ENCODE data around the gene C1orf159. TPM values are rescaled to one million over a fixed set of nuclear protein-coding genes. Genes with fewer than 3 reads are reported as not detected.
"Not testable (repeated sequence)": the region's sequence is repeated elsewhere in the genome, so short reads cannot be mapped to it uniquely, and the experiment has no call there.

The C1orf159 gene
- total RNA-seq, 3 donors from 2014 or later, result 18.4 to 25.3 (median 24.0) TPM

GRCh38 chr1:1079408-1080121, 36.3 kb downstream of the C1orf159 start:
- no peak for TF ChIP-seq CTCF (IDR thresholded peaks at IDR 0.05)
- Histone ChIP-seq H3K36me3 (ENCODE audit: low read depth) (no peaks in the 10 kb centered on the region), H3K9me3 (no peaks in the 10 kb centered on the region), H3K4me3 (no peak overlapping the region), H3K4me1 (ENCODE audit: low read depth) (peaks cover 13% of the 10 kb centered on the region)
- intact Hi-C loops (cut with DNase I, micrococcal nuclease), result no loop called here
- ATAC-seq (peak; percentile 81), DNase-seq (peak; percentile 65 to 76 (median 75))

GRCh38 chr1:1077396-1077795, 38.5 kb downstream of the C1orf159 start:
- H3K36me3 ChIP-seq (ENCODE audit: low read depth); intact Hi-C loops (cut with DNase I, micrococcal nuclease); H3K4me3 ChIP-seq; ATAC-seq; H3K9me3 ChIP-seq: not testable (repeated sequence)
- peaks cover 13% of the 10 kb centered on the region for H3K4me1 ChIP-seq (ENCODE audit: low read depth)
- peak in 1 of 3 donors; percentile 7 for DNase-seq

GRCh38 chr1:1075148-1075935, 40.5 kb downstream of the C1orf159 start:
- TF ChIP-seq CTCF (IDR thresholded peaks at IDR 0.05), result no peak
- intact Hi-C loops (cut with DNase I, micrococcal nuclease), result no loop called here
- peaks cover 12% of the 10 kb centered on the region for H3K4me1 ChIP-seq (ENCODE audit: low read depth)
- peak in 2 of 3 donors; percentile 54 to 55 for DNase-seq
- ATAC-seq, result no peak
- H3K4me3 ChIP-seq, result no peak overlapping the region
- no peaks in the 10 kb centered on the region for H3K9me3 ChIP-seq
- H3K36me3 ChIP-seq (ENCODE audit: low read depth), result no peaks in the 10 kb centered on the region

- Histone ChIP-seq H3K36me3 (ENCODE audit: low read depth) (no peaks in the 10 kb centered on the region), H3K4me1 (ENCODE audit: low read depth) (peaks cover 5% of the 10 kb centered on the region), H3K9me3 (no peaks in the 10 kb centered on the region), H3K4me3 (no peak overlapping the region)
- TF ChIP-seq CTCF (IDR thresholded peaks at IDR 0.05), result no peak
- DNase-seq (peak in 1 of 3 donors; percentile 50), ATAC-seq (peak; percentile 16)
- intact Hi-C loops (cut with DNase I, micrococcal nuclease), result no loop called here
These were observed 41.2 kb downstream of the C1orf159 start for GRCh38 chr1:1074631-1075147.

GRCh38 chr1:1073743-1074587, 41.9 kb downstream of the C1orf159 start, which contains the start of gene RNF223:
TSS of gene RNF223 (minus strand) at chr1:1074306. CDS start at chr1:1072566, 1,740 bp downstream.
- Histone ChIP-seq H3K4me3 (no peak within 1 kb of the TSS), H3K9me3 (no peaks in the 10 kb centered on the region), H3K36me3 (ENCODE audit: low read depth) (no peaks in the 10 kb centered on the region), H3K4me1 (ENCODE audit: low read depth) (peaks cover 6% of the 10 kb centered on the region)
- ATAC-seq (peak; percentile 84), DNase-seq (peak; percentile 88 to 89 (median 88))
- no peak for TF ChIP-seq CTCF (IDR thresholded peaks at IDR 0.05)
- intact Hi-C loops (cut with DNase I, micrococcal nuclease), result no loop called here
